PC-3 (cell line): ENCODE results near the gene RNU5B-1. TPM values are rescaled to one million over a fixed set of nuclear protein-coding genes. Genes with fewer than 3 reads are reported as not detected.

Source experiments
- ATAC-seq: fragments of 200-7000 bp; cut with Tn5 transposase; 2 replicates; pipeline ENCODE4 v1.9.1; 2020; ENCODE audit warnings: mild to moderate bottlenecking, moderate library complexity
- BruUV-seq: library from RNA; stranded (reverse); fragments of 400-500 nt; replicated peaks from 2 replicates; lab custom pipeline; 2021; lab: Mats Ljungman, UMichigan
- CTCF ChIA-PET: fragments of 300-600 bp; sonication (Branson Sonifier 250); formaldehyde crosslinking; loops from one replicate; lab custom pipeline; 2022; ENCODE audit warnings: antibody characterized with exemption; lab: Charles Lee
- POLR2A ChIA-PET: fragments of 300-600 bp; sonication (Branson Sonifier 250); formaldehyde crosslinking; loops from one replicate; lab custom pipeline; 2022; ENCODE audit warnings: antibody characterized with exemption; ENCODE audit not compliant: unreplicated experiment; lab: Charles Lee
- DNase-seq: peaks from one replicate; pipeline ENCODE4 v3.0.0-alpha.2; 2015
- H2AFZ ChIP-seq: fragments of 300-600 bp; sonication (generic); 2 replicates; pipeline ENCODE4 v1.6.0; 2016; ENCODE audit warnings: antibody characterized with exemption, low read length
- H3F3A ChIP-seq: fragments of 300-600 bp; sonication (generic); one replicate; pipeline ENCODE4 v1.6.0; 2017; ENCODE audit warnings: antibody characterized with exemption, low read length, control low read depth, mild to moderate bottlenecking; ENCODE audit not compliant: unreplicated experiment
- H3K27ac ChIP-seq: fragments of 300-600 bp; sonication (generic); 2 replicates; pipeline ENCODE4 v1.5.1; 2016; ENCODE audit warnings: mild to moderate bottlenecking, low read length
- H3K27me3 ChIP-seq: fragments of 300-600 bp; sonication (generic); 2 replicates; pipeline ENCODE4 v1.6.1; 2016; ENCODE audit warnings: low read length, mixed read lengths
- H3K36me3 ChIP-seq: fragments of 300-600 bp; sonication (generic); 2 replicates; pipeline ENCODE4 v1.6.1; 2016; ENCODE audit warnings: low read depth, mixed run types, low read length, mixed read lengths
- H3K4me1 ChIP-seq: fragments of 300-600 bp; sonication (generic); 2 replicates; pipeline ENCODE4 v1.5.1; 2016; ENCODE audit warnings: low read length; ENCODE audit not compliant: insufficient read depth
- H3K4me2 ChIP-seq: fragments of 300-600 bp; sonication (generic); 2 replicates; pipeline ENCODE4 v1.6.0; 2016; ENCODE audit warnings: low read length
- H3K4me3 ChIP-seq: fragments of 300-600 bp; sonication (generic); 2 replicates; pipeline ENCODE4 v1.5.1; 2016; ENCODE audit warnings: mild to moderate bottlenecking, low read length, mixed read lengths
- H3K79me2 ChIP-seq: fragments of 300-600 bp; sonication (generic); 2 replicates; pipeline ENCODE4 v1.6.1; 2017; ENCODE audit warnings: low read length, mixed read lengths
- H3K9ac ChIP-seq: fragments of 300-600 bp; sonication (generic); 2 replicates; pipeline ENCODE4 v1.6.0; 2016; ENCODE audit warnings: mild to moderate bottlenecking, low read length
- H3K9me2 ChIP-seq: fragments of 300-600 bp; sonication (generic); replicated peaks from 2 replicates; pipeline ENCODE4 v1.6.1; 2016; ENCODE audit warnings: mixed run types, low read length, mixed read lengths
- H3K9me3 ChIP-seq: fragments of 300-600 bp; sonication (generic); 2 replicates; pipeline ENCODE4 v1.6.1; 2016; ENCODE audit warnings: low read length, mixed read lengths
- H4K20me1 ChIP-seq: fragments of 300-600 bp; sonication (generic); 2 replicates; pipeline ENCODE4 v1.6.1; 2016; ENCODE audit warnings: low read length, mixed read lengths
- EZH2 ChIP-seq: fragments of 300-600 bp; sonication (generic); IDR thresholded peaks from one replicate; pipeline ENCODE4 v1.6.1; 2017; ENCODE audit warnings: antibody characterized with exemption, mild to moderate bottlenecking, low read length; ENCODE audit not compliant: unreplicated experiment
- EZH2phosphoT487 ChIP-seq: fragments of 300-600 bp; sonication (generic); IDR thresholded peaks from 2 replicates; pipeline ENCODE4 v1.6.1; 2018; ENCODE audit warnings: mild to moderate bottlenecking, antibody characterized with exemption, low read length, borderline replicate concordance
- intact Hi-C: fragments of 100-400 bp; cut with micrococcal nuclease; formaldehyde crosslinking; loops from 2 replicates; pipeline ENCODE4 v1.9.0; 2023
- total RNA-seq: library from RNA; depleted of rRNA; stranded (reverse); fragments of >200 nt; gene quantifications from 2 replicates; pipeline ENCODE4 v1.2.3, GENCODE V29; 2014
- TF ChIP-seq, protein P1 (sequence below): fragments of 300-600 bp; sonication (generic); conservative IDR thresholded peaks from 2 replicates; pipeline ENCODE4 v1.5.1; 2017; ENCODE audit warnings: antibody characterized with exemption, low read depth, mild to moderate bottlenecking, low read length

RNU5B-1 gene
- total RNA-seq, 1 experiment from 2014 or later: not detected

DNA sequence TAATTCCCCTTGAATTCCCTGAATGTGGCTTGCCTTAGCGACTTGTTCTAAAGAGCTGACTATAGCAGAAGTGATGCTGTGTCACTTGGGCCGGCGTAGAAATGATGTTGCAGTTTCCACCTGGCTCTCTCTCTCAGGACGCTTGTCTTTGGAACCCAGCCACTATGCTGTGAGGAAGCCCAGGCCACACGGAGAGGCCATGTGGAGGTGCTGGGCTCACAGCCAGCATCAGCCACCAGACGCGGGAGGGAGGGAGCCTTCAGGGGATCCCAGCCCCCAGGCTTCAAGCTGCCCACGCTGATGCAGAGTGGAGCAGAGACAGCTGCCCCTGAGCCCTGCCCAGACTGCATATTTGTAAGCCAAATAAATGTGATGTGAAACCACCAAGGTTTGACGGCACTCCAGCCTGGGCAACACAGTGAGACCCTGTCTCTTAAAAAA, 18.6 kb downstream of the RNU5B-1 start:
- Histone ChIP-seq H3K4me3 (no peak overlapping the region), H3K79me2 (no peaks in the 10 kb centered on the region), H3K36me3 (no peaks in the 10 kb centered on the region), H3K9me2 (no peaks in the 10 kb centered on the region), H3F3A (no peaks in the 10 kb centered on the region), H3K9ac (no peak overlapping the region), H3K27me3 (no peaks in the 10 kb centered on the region), H3K4me2 (no peak overlapping the region), H2AFZ (no peak overlapping the region), H3K27ac (no peak overlapping the region), H4K20me1 (no peaks in the 10 kb centered on the region), H3K9me3 (no peaks in the 10 kb centered on the region), H3K4me1 (no peaks in the 10 kb centered on the region)
- ChIA-PET POLR2A (no interaction called here), CTCF (interaction anchor here (0.9 kb wide), 1 partner anchor 19 kb away, joined by 3 read pairs; no protein-coding TSS in a partner anchor)
- TF ChIP-seq EZH2phosphoT487: no peak
- TF ChIP-seq EZH2: no peak
- TF ChIP-seq, protein P1, sequence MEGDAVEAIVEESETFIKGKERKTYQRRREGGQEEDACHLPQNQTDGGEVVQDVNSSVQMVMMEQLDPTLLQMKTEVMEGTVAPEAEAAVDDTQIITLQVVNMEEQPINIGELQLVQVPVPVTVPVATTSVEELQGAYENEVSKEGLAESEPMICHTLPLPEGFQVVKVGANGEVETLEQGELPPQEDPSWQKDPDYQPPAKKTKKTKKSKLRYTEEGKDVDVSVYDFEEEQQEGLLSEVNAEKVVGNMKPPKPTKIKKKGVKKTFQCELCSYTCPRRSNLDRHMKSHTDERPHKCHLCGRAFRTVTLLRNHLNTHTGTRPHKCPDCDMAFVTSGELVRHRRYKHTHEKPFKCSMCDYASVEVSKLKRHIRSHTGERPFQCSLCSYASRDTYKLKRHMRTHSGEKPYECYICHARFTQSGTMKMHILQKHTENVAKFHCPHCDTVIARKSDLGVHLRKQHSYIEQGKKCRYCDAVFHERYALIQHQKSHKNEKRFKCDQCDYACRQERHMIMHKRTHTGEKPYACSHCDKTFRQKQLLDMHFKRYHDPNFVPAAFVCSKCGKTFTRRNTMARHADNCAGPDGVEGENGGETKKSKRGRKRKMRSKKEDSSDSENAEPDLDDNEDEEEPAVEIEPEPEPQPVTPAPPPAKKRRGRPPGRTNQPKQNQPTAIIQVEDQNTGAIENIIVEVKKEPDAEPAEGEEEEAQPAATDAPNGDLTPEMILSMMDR: no peak
- DNase-seq (no peak), ATAC-seq (no peak)
- intact Hi-C loops: no loop called here
- BruUV-seq: no TSS peak

DNA sequence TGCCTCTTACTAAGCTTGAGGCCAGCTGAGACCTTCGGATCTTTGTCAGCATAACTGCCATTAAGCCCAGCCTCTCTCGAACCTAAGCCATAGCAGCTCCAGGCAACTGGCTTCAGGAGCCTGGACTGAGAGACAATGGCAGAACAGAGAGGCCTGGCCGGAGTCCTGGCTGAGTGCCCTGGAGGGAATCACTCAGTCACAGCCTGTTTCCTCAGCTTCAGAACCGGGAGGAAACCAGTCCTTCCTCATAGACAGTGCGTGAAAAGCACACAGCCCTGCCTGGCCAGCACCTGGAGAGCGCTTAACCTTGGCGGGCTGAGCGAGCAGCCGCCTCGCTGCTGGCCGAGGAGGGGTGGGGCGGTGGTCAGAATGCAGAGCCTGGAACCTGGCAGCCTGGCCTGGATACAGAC, 21.6 kb downstream of the RNU5B-1 start:
- H3K79me2 ChIP-seq: no peaks in the 10 kb centered on the region
- ChIA-PET POLR2A (no interaction called here), CTCF (interaction anchor here (0.6 kb wide), 1 partner anchor 66 kb away, joined by 7 read pairs; no protein-coding TSS in a partner anchor)
- intact Hi-C loops: no loop called here
- no peaks in the 10 kb centered on the region for H3K27me3 ChIP-seq
- no peaks in the 10 kb centered on the region for H3K9me3 ChIP-seq
- TF ChIP-seq, protein P1: no peak
- TF ChIP-seq EZH2 (no peak), EZH2phosphoT487 (no peak)
- no peaks in the 10 kb centered on the region for H3K9me2 ChIP-seq
- H4K20me1 ChIP-seq: no peaks in the 10 kb centered on the region
- no peaks in the 10 kb centered on the region for H3F3A ChIP-seq
- no peaks in the 10 kb centered on the region for H3K36me3 ChIP-seq
- DNase-seq (no peak), ATAC-seq (no peak)
- H3K27ac ChIP-seq: no peak overlapping the region
- H3K4me2 ChIP-seq: no peak overlapping the region
- H3K9ac ChIP-seq: no peak overlapping the region
- H2AFZ ChIP-seq: no peak overlapping the region
- H3K4me3 ChIP-seq: no peak overlapping the region
- no TSS peak for BruUV-seq
- H3K4me1 ChIP-seq: no peaks in the 10 kb centered on the region

DNA sequence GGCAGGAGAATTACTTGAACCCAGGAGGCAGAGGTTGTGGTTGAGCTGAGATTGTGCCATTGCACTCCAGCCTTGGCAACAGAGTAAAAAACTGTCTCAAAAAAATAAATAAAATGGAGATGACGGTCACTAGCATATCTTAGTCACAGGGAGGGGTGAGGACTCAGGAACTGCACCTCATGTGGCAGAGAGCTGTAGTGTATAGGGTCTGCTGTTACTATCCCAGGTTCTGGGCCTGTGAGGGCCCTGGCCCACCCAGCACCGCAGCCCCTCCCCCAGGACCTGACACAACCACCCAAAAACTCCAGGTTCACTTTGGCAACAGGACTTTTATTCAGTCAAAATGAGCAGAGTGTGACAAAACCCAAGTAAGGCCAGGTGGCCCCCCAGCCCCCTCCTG, 22.3 kb downstream of the RNU5B-1 start:
- Histone ChIP-seq H3K27me3 (no peaks in the 10 kb centered on the region), H3K9me3 (no peaks in the 10 kb centered on the region), H3K4me2 (no peak overlapping the region), H3K4me3 (no peak overlapping the region), H3K9ac (no peak overlapping the region), H3K36me3 (no peaks in the 10 kb centered on the region), H3K9me2 (no peaks in the 10 kb centered on the region), H3K27ac (no peak overlapping the region), H3F3A (no peaks in the 10 kb centered on the region), H4K20me1 (no peaks in the 10 kb centered on the region), H2AFZ (no peak overlapping the region), H3K4me1 (no peaks in the 10 kb centered on the region), H3K79me2 (no peaks in the 10 kb centered on the region)
- intact Hi-C loops: no loop called here
- TF ChIP-seq EZH2: no peak
- TF ChIP-seq, protein P1: no peak
- no peak for TF ChIP-seq EZH2phosphoT487
- POLR2A ChIA-PET: no interaction called here
- no TSS peak for BruUV-seq
- ATAC-seq (no peak), DNase-seq (no peak)
- CTCF ChIA-PET: no interaction called here
